Brain microvascular endothelial cell (primary cell): Measurements from ENCODE around the gene ACR.

ENCODE experiments used
- DNase-seq: peaks from one replicate; pipeline ENCODE4 v3.0.0-alpha.2; 2020
- H3K27ac ChIP-seq: fragments of 250-450 bp; sonication (Bioruptor Pico); 2 replicates; pipeline ENCODE4 v1.5.1; 2020; ENCODE audit warnings: mild to moderate bottlenecking, moderate library complexity
- H3K27me3 ChIP-seq: fragments of 250-450 bp; sonication (Bioruptor Pico); replicated peaks from 2 replicates; pipeline ENCODE4 v1.5.1; 2020; ENCODE audit warnings: mild to moderate bottlenecking
- H3K36me3 ChIP-seq: fragments of 250-450 bp; sonication (Bioruptor Pico); replicated peaks from 2 replicates; pipeline ENCODE4 v1.5.1; 2020; ENCODE audit warnings: mild to moderate bottlenecking
- H3K4me3 ChIP-seq: 2 replicates; pipeline ENCODE4 v1.5.1; 2011; ENCODE audit warnings: low read depth, mild to moderate bottlenecking, control low read depth, low read length, moderate library complexity
- CTCF ChIP-seq: IDR thresholded peaks from 2 replicates; pipeline ENCODE4 v1.5.1; 2011; ENCODE audit warnings: low read depth, mild to moderate bottlenecking, moderate library complexity, low read length, control low read depth, inconsistent platforms; ENCODE audit errors: missing control alignments
- in situ Hi-C: cut with HindIII; loops from 2 replicates; pipeline ENCODE4 v1.10.0; 2017; ENCODE audit warnings: low sequenced_read_pairs, low pct_ligation_motif_present

Gene ACR

GRCh38 chr22:50722716-50723428 lies 15.1 kb upstream of the ACR start:
- Histone ChIP-seq H3K36me3 (no peaks in the 10 kb centered on the region), H3K27ac (no peak overlapping the region), H3K27me3 (peaks cover 27% of the 10 kb centered on the region), H3K4me3 (no peak overlapping the region)
- in situ Hi-C loops = no loop called here
- no peak for TF ChIP-seq CTCF
- no peak for DNase-seq

GRCh38 chr22:50723991-50724390 lies 14.0 kb upstream of the ACR start:
- Histone ChIP-seq H3K27ac (no peak overlapping the region), H3K4me3 (no peak overlapping the region), H3K36me3 (no peaks in the 10 kb centered on the region), H3K27me3 (peaks cover 26% of the 10 kb centered on the region)
- in situ Hi-C loops = no loop called here
- TF ChIP-seq CTCF = no peak
- no peak for DNase-seq

GRCh38 chr22:50724616-50725015 lies 13.4 kb upstream of the ACR start:
- no peak for DNase-seq
- no peak overlapping the region for H3K27ac ChIP-seq

GRCh38 chr22:50725597-50725996 lies 12.4 kb upstream of the ACR start:
- in situ Hi-C loops = no loop called here
- no peak overlapping the region for H3K4me3 ChIP-seq

More at GRCh38 chr22:50724616-50725015, 13.4 kb upstream of the ACR start:
- no peak overlapping the region for H3K4me3 ChIP-seq
- no peaks in the 10 kb centered on the region for H3K36me3 ChIP-seq
- H3K27me3 ChIP-seq = peaks cover 20% of the 10 kb centered on the region
- in situ Hi-C loops = no loop called here
- no peak for TF ChIP-seq CTCF

GRCh38 chr22:50726643-50727340 lies 11.2 kb upstream of the ACR start:
- in situ Hi-C loops = no loop called here
- no peak overlapping the region for H3K27ac ChIP-seq
- H3K36me3 ChIP-seq = no peaks in the 10 kb centered on the region
- H3K27me3 ChIP-seq = peaks cover 17% of the 10 kb centered on the region
- DNase-seq = no peak
- no peak for TF ChIP-seq CTCF
- no peak overlapping the region for H3K4me3 ChIP-seq

More at GRCh38 chr22:50725597-50725996, 12.4 kb upstream of the ACR start:
- TF ChIP-seq CTCF = no peak
- Histone ChIP-seq H3K27me3 (peaks cover 23% of the 10 kb centered on the region), H3K27ac (no peak overlapping the region), H3K36me3 (no peaks in the 10 kb centered on the region)
- no peak for DNase-seq
